Erythroblast (primary cell): ENCODE data around the gene HERC4.

ENCODE experiments used
- GATA1 ChIP-seq: IDR thresholded peaks from 2 replicates; pipeline ENCODE4 v1.6.1; 2011; ENCODE audit warnings: low read depth, mild to moderate bottlenecking, control low read depth, low read length, moderate library complexity
- POLR2A ChIP-seq: IDR thresholded peaks from 2 replicates; pipeline ENCODE4 v1.6.1; 2011; ENCODE audit warnings: mild to moderate bottlenecking, low read length

DNA sequence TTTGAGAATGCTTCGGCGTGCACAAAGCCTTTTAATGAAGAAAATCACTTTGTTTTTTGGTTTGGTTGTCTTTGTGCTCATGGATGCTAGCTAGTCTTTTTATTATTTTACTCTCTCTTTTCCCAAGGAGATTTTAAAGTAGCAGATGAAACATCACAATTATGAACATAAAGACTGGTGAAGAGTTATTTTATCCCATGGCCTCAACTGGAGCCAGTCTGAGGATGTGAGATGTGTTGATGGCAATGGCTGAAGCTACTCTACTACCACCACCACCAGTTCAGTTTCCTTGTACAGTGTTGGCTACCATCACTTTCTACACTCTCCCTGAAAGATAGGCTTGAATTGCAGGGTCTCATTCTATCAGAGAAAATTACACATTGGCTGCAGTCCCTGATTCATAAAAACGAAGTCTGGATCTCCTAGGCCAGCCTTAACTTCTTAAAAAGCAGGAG is 494 bp upstream of the HERC4 start:
- TF ChIP-seq POLR2A, result no peak
- no peak for TF ChIP-seq GATA1
